HEK293T (cell line): ENCODE results near the gene LYPD6B.

Experiments
- ELF4 ChIP-seq: fragments of 450-650 bp; IDR thresholded peaks from 2 replicates; pipeline ENCODE4 v1.6.1; 2017; ENCODE audit warnings: antibody characterized with exemption
- FOXM1 ChIP-seq: fragments of 450-650 bp; IDR thresholded peaks from 2 replicates; pipeline ENCODE4 v1.6.1; 2017; ENCODE audit warnings: mild to moderate bottlenecking, borderline replicate concordance
- PKNOX1 ChIP-seq: fragments of 450-650 bp; IDR thresholded peaks from 2 replicates; pipeline ENCODE4 v1.6.1; 2016
- SP1 ChIP-seq: fragments of 450-650 bp; IDR thresholded peaks from 2 replicates; pipeline ENCODE4 v1.6.1; 2017
- SUZ12 ChIP-seq: fragments of 450-650 bp; IDR thresholded peaks from 2 replicates; pipeline ENCODE4 v1.6.1; 2016; ENCODE audit warnings: mild to moderate bottlenecking

GRCh38 chr2:149006883-149007543 is 31.5 kb upstream of the LYPD6B start:
- TF ChIP-seq FOXM1, result no peak
- TF ChIP-seq ELF4, result no peak
- TF ChIP-seq SUZ12, result no peak
- TF ChIP-seq PKNOX1, result no peak
- TF ChIP-seq SP1, result no peak
